H9 (cell line): ENCODE measurements around the gene NEUROD2. TPM values are rescaled to one million over a fixed set of nuclear protein-coding genes. Genes with fewer than 3 reads are reported as not detected.
A peak's percentile ranks its signal among the peaks of the same experiment; 100 is the strongest.

Experiments used
- DNase-seq: peaks from one replicate; pipeline ENCODE4 v3.0.0-alpha.2; 2017
- H2AFZ ChIP-seq: one replicate; pipeline ENCODE4 v1.6.1; 2013; ENCODE audit warnings: mild to moderate bottlenecking, low read length, control low read depth, moderate library complexity
- H2AK5ac ChIP-seq: 2 replicates; pipeline ENCODE4 v1.6.1; 2013; ENCODE audit warnings: low read length, control low read depth, mixed read lengths; ENCODE audit not compliant: insufficient read length
- H2BK120ac ChIP-seq: one replicate; pipeline ENCODE4 v1.6.1; 2013; ENCODE audit warnings: low read depth, mild to moderate bottlenecking, low read length, control low read depth, inconsistent platforms; ENCODE audit not compliant: poor library complexity, severe bottlenecking
- H2BK12ac ChIP-seq: 2 replicates; pipeline ENCODE4 v1.6.1; 2013; ENCODE audit warnings: low read length, control low read depth, mixed read lengths, low read depth; ENCODE audit not compliant: insufficient read length
- H2BK15ac ChIP-seq: 2 replicates; pipeline ENCODE4 v1.6.1; 2013; ENCODE audit warnings: low read depth, low read length, control low read depth
- H2BK20ac ChIP-seq: one replicate; pipeline ENCODE4 v1.6.1; 2013; ENCODE audit warnings: low read depth, mild to moderate bottlenecking, low read length, control low read depth, inconsistent platforms; ENCODE audit not compliant: poor library complexity, severe bottlenecking
- H2BK5ac ChIP-seq: 2 replicates; pipeline ENCODE4 v1.6.1; 2013; ENCODE audit warnings: low read length, control low read depth, mixed read lengths; ENCODE audit not compliant: insufficient read length
- H3K14ac ChIP-seq: 2 replicates; pipeline ENCODE4 v1.6.1; 2013; ENCODE audit warnings: low read length, control low read depth; ENCODE audit not compliant: insufficient read depth
- H3K18ac ChIP-seq: 2 replicates; pipeline ENCODE4 v1.6.1; 2013; ENCODE audit warnings: low read depth, mild to moderate bottlenecking, mixed read lengths, low read length, control low read depth; ENCODE audit not compliant: insufficient read length
- H3K23ac ChIP-seq: 2 replicates; pipeline ENCODE4 v1.6.1; 2013; ENCODE audit warnings: low read length, control low read depth, mixed read lengths, low read depth; ENCODE audit not compliant: insufficient read length
- H3K23me2 ChIP-seq: 2 replicates; pipeline ENCODE4 v1.6.1; 2013; ENCODE audit warnings: low read depth, mild to moderate bottlenecking, mixed read lengths, low read length, control low read depth; ENCODE audit not compliant: insufficient read length, poor library complexity, severe bottlenecking
- H3K27ac ChIP-seq: 2 replicates; pipeline ENCODE4 v1.5.1; 2013; ENCODE audit warnings: low read length, control low read depth, mixed read lengths, low read depth; ENCODE audit not compliant: insufficient read length
- H3K27me3 ChIP-seq: 2 replicates; pipeline ENCODE4 v1.6.1; 2013; ENCODE audit warnings: low read length, control low read depth, inconsistent platforms; ENCODE audit not compliant: insufficient read depth
- H3K4ac ChIP-seq: 2 replicates; pipeline ENCODE4 v1.6.1; 2013; ENCODE audit warnings: low read depth, mild to moderate bottlenecking, control low read depth, inconsistent platforms, low read length, moderate library complexity
- H3K4me1 ChIP-seq: 2 replicates; pipeline ENCODE4 v1.6.1; 2013; ENCODE audit warnings: low read length, control low read depth, inconsistent platforms; ENCODE audit not compliant: insufficient read depth
- H3K4me2 ChIP-seq: 2 replicates; pipeline ENCODE4 v1.6.1; 2013; ENCODE audit warnings: low read length, control low read depth, mixed read lengths; ENCODE audit not compliant: insufficient read length, insufficient read depth
- H3K56ac ChIP-seq: 2 replicates; pipeline ENCODE4 v1.6.1; 2013; ENCODE audit warnings: low read depth, mild to moderate bottlenecking, mixed read lengths, low read length, control low read depth; ENCODE audit not compliant: insufficient read length
- H3K79me1 ChIP-seq: 2 replicates; pipeline ENCODE4 v1.6.1; 2013; ENCODE audit warnings: low read depth, mild to moderate bottlenecking, moderate library complexity, low read length, control low read depth, inconsistent platforms; ENCODE audit not compliant: insufficient read depth, poor library complexity, severe bottlenecking
- H3K79me2 ChIP-seq: 2 replicates; pipeline ENCODE4 v1.6.1; 2013; ENCODE audit warnings: low read length, control low read depth, inconsistent platforms; ENCODE audit not compliant: insufficient read depth
- H3K9ac ChIP-seq: 2 replicates; pipeline ENCODE4 v1.6.1; 2013; ENCODE audit warnings: low read length, control low read depth, mixed read lengths; ENCODE audit not compliant: insufficient read length; ENCODE audit errors: extremely low read depth
- H3K9me3 ChIP-seq: one replicate; pipeline ENCODE4 v1.6.1; 2013; ENCODE audit warnings: low read depth, low read length, inconsistent platforms; ENCODE audit not compliant: control insufficient read depth
- H3T11ph ChIP-seq: one replicate; pipeline ENCODE4 v1.6.1; 2013; ENCODE audit warnings: mild to moderate bottlenecking, low read length, control low read depth, inconsistent platforms
- H4K20me1 ChIP-seq: one replicate; pipeline ENCODE4 v1.6.1; 2013; ENCODE audit not compliant: control insufficient read depth, insufficient read length, insufficient read depth
- H4K5ac ChIP-seq: 2 replicates; pipeline ENCODE4 v1.6.1; 2013; ENCODE audit warnings: low read depth, mild to moderate bottlenecking, mixed read lengths, low read length, control low read depth; ENCODE audit not compliant: insufficient read length
- H4K8ac ChIP-seq: replicated peaks from 2 replicates; pipeline ENCODE4 v1.6.1; 2013; ENCODE audit warnings: low read length, control low read depth, mixed read lengths, low read depth; ENCODE audit not compliant: insufficient read length
- H4K91ac ChIP-seq: 2 replicates; pipeline ENCODE4 v1.6.1; 2013; ENCODE audit warnings: low read depth, mild to moderate bottlenecking, moderate library complexity, mixed read lengths, low read length, control low read depth; ENCODE audit not compliant: insufficient read length
- H3K27ac Mint-ChIP-seq, 3 experiments: 2 replicates in 2 of 3; 3 replicates in 1 of 3; pipeline ENCODE4 v1.8.0; 2020 to 2021; ENCODE audit warnings: mixed read lengths in 3 of 3, mild to moderate bottlenecking in 1 of 3, moderate library complexity in 1 of 3
- H3K27me3 Mint-ChIP-seq: 2 replicates; pipeline ENCODE4 v1.8.0; 2021; ENCODE audit warnings: low read depth, mild to moderate bottlenecking, moderate library complexity, mixed read lengths
- H3K36me3 Mint-ChIP-seq, 3 experiments: 2 replicates in 2 of 3; 3 replicates in 1 of 3; pipeline ENCODE4 v1.8.0; 2020 to 2021; ENCODE audit warnings: low read depth in 3 of 3, mixed read lengths in 3 of 3; ENCODE audit not compliant: insufficient read depth in 1 of 3
- H3K4me1 Mint-ChIP-seq, 2 experiments: 2 replicates each; pipeline ENCODE4 v1.8.0; 2020; ENCODE audit warnings: mixed read lengths in 2 of 2
- H3K4me3 Mint-ChIP-seq, 2 experiments: 2 replicates in 1 of 2; 3 replicates in 1 of 2; pipeline ENCODE4 v1.8.0; 2020 to 2021; ENCODE audit warnings: mild to moderate bottlenecking in 2 of 2, mixed read lengths in 2 of 2, moderate library complexity in 1 of 2
- H3K9me3 Mint-ChIP-seq, 2 experiments: 2 replicates in 1 of 2; 3 replicates in 1 of 2; pipeline ENCODE4 v1.8.0; 2020; ENCODE audit warnings: mild to moderate bottlenecking in 2 of 2, mixed read lengths in 2 of 2, moderate library complexity in 1 of 2
- WGBS: extraction: QIAGEN DNeasy Blood & Tissue Kit; methylation state at CpG from one replicate; pipeline ENCODE4 v1.1.7; 2013; ENCODE audit warnings: missing lambda C conversion rate, low lambda C conversion rate, mixed read lengths; ENCODE audit not compliant: insufficient read length; ENCODE audit errors: extremely low coverage; 5-methylcytosine and 5-hydroxymethylcytosine counted together
- total RNA-seq: library from RNA; stranded (reverse); gene quantifications from 2 replicates; pipeline ENCODE4 v1.2.1, GENCODE V29; 2021
- TF ChIP-seq, protein P1 (sequence below): fragments of 200-600 bp; sonication (generic); conservative IDR thresholded peaks from 3 replicates; pipeline ENCODE4 v1.8.0; 2021; ENCODE audit warnings: antibody characterized with exemption, mild to moderate bottlenecking

NEUROD2 gene
- total RNA-seq, 1 experiment from 2014 or later: not detected

DNA sequence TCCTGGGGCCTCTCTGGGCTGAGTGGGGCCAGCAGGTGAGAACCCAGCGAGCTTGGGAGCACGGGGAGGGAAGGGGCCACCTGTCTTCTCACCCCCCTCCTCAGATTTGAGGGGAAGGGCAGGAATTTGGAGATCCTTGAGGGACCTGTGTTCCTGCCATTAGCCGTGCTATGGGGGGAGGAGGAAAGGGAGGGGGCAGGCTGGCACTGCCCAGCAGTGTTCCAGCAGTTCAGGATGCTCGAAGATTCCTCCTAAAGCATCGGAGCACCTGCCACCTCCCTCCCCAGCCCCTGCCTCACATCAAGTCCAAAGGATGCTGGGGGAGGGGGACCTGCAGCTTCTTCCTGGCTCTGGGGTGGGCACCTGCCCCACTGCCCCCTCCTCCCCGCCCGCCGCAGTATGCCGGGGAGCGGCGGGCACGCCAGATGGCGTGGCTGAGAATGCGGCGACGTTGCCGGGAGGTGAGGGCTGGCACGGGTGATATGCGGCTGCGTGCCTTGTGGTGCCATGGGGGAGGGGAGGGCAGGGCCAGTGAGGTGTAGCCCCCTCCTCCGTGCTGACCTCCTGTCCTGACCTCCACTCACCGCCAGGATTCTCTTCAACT lies 4.7 kb upstream of the NEUROD2 start:
- Mint-ChIP-seq H3K4me1 (peaks cover 4 to 18% of the 10 kb centered on the region in 2 experiments), H3K27me3 (peaks cover 100% of the 10 kb centered on the region), H3K27ac (no peak overlapping the region), H3K36me3 (no peaks in the 10 kb centered on the region), H3K4me3 (no peak overlapping the region), H3K9me3 (no peaks in the 10 kb centered on the region)
- Histone ChIP-seq H2BK5ac (no peak overlapping the region), H2BK15ac (no peak overlapping the region), H3K79me2 (no peaks in the 10 kb centered on the region), H2AK5ac (no peak overlapping the region), H4K20me1 (no peaks in the 10 kb centered on the region), H3K4me1 (no peaks in the 10 kb centered on the region; the same call in 1 of the 2 replicates), H3K4ac (no peak overlapping the region), H3K4me2 (no peak overlapping the region), H3K56ac (no peak overlapping the region), H2BK12ac (no peak overlapping the region), H2BK20ac (no peak overlapping the region), H2AFZ (no peak overlapping the region), H2BK120ac (no peak overlapping the region), H4K5ac (no peak overlapping the region), H3K23ac (no peak overlapping the region), H3T11ph (no peak overlapping the region), H3K18ac (no peak overlapping the region), H3K27me3 (peaks cover 38% of the 10 kb centered on the region), H4K8ac (no peak overlapping the region), H3K9me3 (no peaks in the 10 kb centered on the region), H3K79me1 (no peaks in the 10 kb centered on the region), H3K23me2 (no peaks in the 10 kb centered on the region), H3K27ac (no peak overlapping the region), H3K9ac (no peak overlapping the region), H4K91ac (no peak overlapping the region), H3K14ac (0 out of 2 replicates have a peak overlapping the region, but pooled peaks have one; percentile 11)
- no CpG with 5 or more reads among the region's 22 CpGs for WGBS
- TF ChIP-seq, protein P1, sequence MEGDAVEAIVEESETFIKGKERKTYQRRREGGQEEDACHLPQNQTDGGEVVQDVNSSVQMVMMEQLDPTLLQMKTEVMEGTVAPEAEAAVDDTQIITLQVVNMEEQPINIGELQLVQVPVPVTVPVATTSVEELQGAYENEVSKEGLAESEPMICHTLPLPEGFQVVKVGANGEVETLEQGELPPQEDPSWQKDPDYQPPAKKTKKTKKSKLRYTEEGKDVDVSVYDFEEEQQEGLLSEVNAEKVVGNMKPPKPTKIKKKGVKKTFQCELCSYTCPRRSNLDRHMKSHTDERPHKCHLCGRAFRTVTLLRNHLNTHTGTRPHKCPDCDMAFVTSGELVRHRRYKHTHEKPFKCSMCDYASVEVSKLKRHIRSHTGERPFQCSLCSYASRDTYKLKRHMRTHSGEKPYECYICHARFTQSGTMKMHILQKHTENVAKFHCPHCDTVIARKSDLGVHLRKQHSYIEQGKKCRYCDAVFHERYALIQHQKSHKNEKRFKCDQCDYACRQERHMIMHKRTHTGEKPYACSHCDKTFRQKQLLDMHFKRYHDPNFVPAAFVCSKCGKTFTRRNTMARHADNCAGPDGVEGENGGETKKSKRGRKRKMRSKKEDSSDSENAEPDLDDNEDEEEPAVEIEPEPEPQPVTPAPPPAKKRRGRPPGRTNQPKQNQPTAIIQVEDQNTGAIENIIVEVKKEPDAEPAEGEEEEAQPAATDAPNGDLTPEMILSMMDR: no peak
- no peak for DNase-seq
